CD4-positive, alpha-beta memory T cell (primary cell): Measurements from ENCODE around the gene RNF212. TPM values are rescaled to one million over a fixed set of nuclear protein-coding genes. Genes with fewer than 3 reads are reported as not detected.

Experiments
- CTCF ChIA-PET: fragments of 350-600 bp; sonication (Branson Sonifier 250); formaldehyde crosslinking; loops from one replicate; lab custom pipeline; 2021; ENCODE audit warnings: inconsistent platforms; ENCODE audit not compliant: partially characterized antibody; lab: Charles Lee
- POLR2A ChIA-PET: fragments of 350-600 bp; sonication (Branson Sonifier 250); formaldehyde crosslinking; loops from one replicate; lab custom pipeline; 2021; ENCODE audit not compliant: partially characterized antibody; lab: Charles Lee
- DNase-seq, 5 donors: peaks; one replicate each; pipeline versions ENCODE4 v3.0.0 to v3.0.0-alpha.2; 2020 to 2022; ENCODE audit warnings: mixed read lengths in 1 of 5
- H3K27ac ChIP-seq: one replicate; pipeline ENCODE4 v1.7.0; 2013; ENCODE audit warnings: low read depth, low read length
- H3K27me3 ChIP-seq: 2 replicates; pipeline ENCODE4 v1.7.0; 2013; ENCODE audit warnings: mild to moderate bottlenecking, low read length, moderate library complexity; ENCODE audit not compliant: insufficient read depth
- H3K36me3 ChIP-seq: 2 replicates; pipeline ENCODE4 v1.7.0; 2013; ENCODE audit warnings: mild to moderate bottlenecking, low read length, moderate library complexity; ENCODE audit not compliant: insufficient read depth
- H3K4me1 ChIP-seq: 2 replicates; pipeline ENCODE4 v1.7.0; 2013; ENCODE audit warnings: mild to moderate bottlenecking, low read length, moderate library complexity; ENCODE audit not compliant: insufficient read depth
- H3K4me3 ChIP-seq, 2 donors: one replicate each; pipeline ENCODE4 v1.7.0; 2013; ENCODE audit warnings: low read length in 2 of 2, mild to moderate bottlenecking in 1 of 2
- H3K9me3 ChIP-seq, 2 donors: one replicate each; pipeline ENCODE4 v1.7.0; 2013; ENCODE audit warnings: low read length in 2 of 2, control low read depth in 1 of 2; ENCODE audit not compliant: control insufficient read depth in 1 of 2
- H3K27ac Mint-ChIP-seq, 7 donors: one replicate each; pipeline ENCODE4 v1.8.0; 2020 to 2021; ENCODE audit warnings: mixed read lengths in 7 of 7, mild to moderate bottlenecking in 6 of 7, inconsistent platforms in 3 of 7, moderate library complexity in 3 of 7
- H3K27me3 Mint-ChIP-seq, 2 donors: one replicate each; pipeline ENCODE4 v1.8.0; 2020 to 2021; ENCODE audit warnings: mixed read lengths in 2 of 2
- H3K36me3 Mint-ChIP-seq, 2 donors: one replicate each; pipeline ENCODE4 v1.8.0; 2020 to 2021; ENCODE audit warnings: mixed read lengths in 2 of 2, inconsistent platforms in 1 of 2, mild to moderate bottlenecking in 1 of 2
- H3K4me1 Mint-ChIP-seq, 4 donors: one replicate each; pipeline ENCODE4 v1.8.0; 2020 to 2021; ENCODE audit warnings: mixed read lengths in 4 of 4, mild to moderate bottlenecking in 1 of 4
- H3K4me3 Mint-ChIP-seq, 8 donors: one replicate each; pipeline ENCODE4 v1.8.0; 2020 to 2021; ENCODE audit warnings: mixed read lengths in 8 of 8, mild to moderate bottlenecking in 7 of 8, moderate library complexity in 6 of 8, inconsistent platforms in 3 of 8
- H3K9me3 Mint-ChIP-seq, 8 donors: one replicate each; pipeline ENCODE4 v1.8.0; 2020 to 2021; ENCODE audit warnings: mixed read lengths in 8 of 8, mild to moderate bottlenecking in 5 of 8, inconsistent platforms in 3 of 8, moderate library complexity in 1 of 8
- intact Hi-C: fragments of 100-400 bp; cut with micrococcal nuclease; formaldehyde crosslinking; loops from one replicate; pipeline ENCODE4 v1.15.1; 2023
- polyA plus RNA-seq, 2 donors: library from polyadenylated mRNA; unstranded; fragments of 300-500 nt; fragmentation: Illumina TruSeq; gene quantifications; one replicate each; pipeline ENCODE4 v1.2.3, GENCODE V29; 2021
- total RNA-seq, 2 experiments: library from RNA; stranded (reverse); gene quantifications; one replicate each; pipeline ENCODE4 v1.2.3, GENCODE V29; 2021

RNF212 gene
- total and polyA plus RNA-seq, 4 experiments from 2014 or later = 2.3 to 4.2 (median 3.1) TPM

DNA sequence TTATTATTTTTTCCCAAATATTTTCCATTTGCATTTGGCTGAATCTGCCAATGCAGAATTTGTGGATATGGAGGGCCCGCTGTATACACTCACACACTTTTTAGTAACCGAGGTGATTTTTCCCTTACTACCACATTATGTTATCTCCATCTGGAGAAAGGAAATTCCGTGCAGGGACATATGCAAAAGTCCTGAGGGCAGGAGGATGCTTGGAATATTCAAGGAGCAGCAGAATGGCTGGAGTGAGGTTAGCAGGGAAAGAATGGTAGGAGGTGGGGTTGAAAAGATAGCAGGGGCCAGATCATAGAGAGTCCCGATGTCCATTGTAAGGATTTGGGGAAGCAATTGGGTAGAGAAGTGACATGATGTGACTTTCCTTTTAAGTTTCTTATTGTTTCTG is 11.5 kb upstream of the RNF212 start:
- H3K4me3 Mint-ChIP-seq = peak overlapping the region in 1 of 8 donors; percentile 9
- POLR2A ChIA-PET = no interaction called here
- no peak overlapping the region for H3K27ac Mint-ChIP-seq

GRCh38 chr4:1122505-1122904 is 9.1 kb upstream of the RNF212 start:
- H3K36me3 ChIP-seq = no peaks in the 10 kb centered on the region
- no peaks in the 10 kb centered on the region for H3K9me3 ChIP-seq
- intact Hi-C loops = no loop called here
- ChIA-PET POLR2A (no interaction called here), CTCF (interaction anchor here (3.0 kb wide), 1 partner anchor 9 kb away, joined by 17 read pairs; no protein-coding TSS in a partner anchor)
- H3K27me3 ChIP-seq = no peaks in the 10 kb centered on the region
- Mint-ChIP-seq H3K27ac (peak overlapping the region in 1 of 7 donors; percentile 13), H3K9me3 (peaks cover 0 to 1% (median 0%) of the 10 kb centered on the region in 8 donors), H3K4me3 (no peak overlapping the region), H3K36me3 (no peaks in the 10 kb centered on the region), H3K4me1 (no peaks in the 10 kb centered on the region), H3K27me3 (peaks cover 4 to 5% of the 10 kb centered on the region in 2 donors)
- no peak overlapping the region for H3K4me3 ChIP-seq
- no peaks in the 10 kb centered on the region for H3K4me1 ChIP-seq
- no peak overlapping the region for H3K27ac ChIP-seq
- DNase-seq = no peak

More for the DNA sequence above, 11.5 kb upstream of the RNF212 start:
- Histone ChIP-seq H3K27me3 (no peaks in the 10 kb centered on the region), H3K4me1 (no peaks in the 10 kb centered on the region), H3K36me3 (no peaks in the 10 kb centered on the region), H3K4me3 (no peak overlapping the region), H3K9me3 (no peaks in the 10 kb centered on the region), H3K27ac (no peak overlapping the region)
- intact Hi-C loops = no loop called here
- Mint-ChIP-seq H3K9me3 (peaks cover 0 to 1% (median 0%) of the 10 kb centered on the region in 8 donors), H3K27me3 (peaks cover 6 to 11% of the 10 kb centered on the region in 2 donors), H3K36me3 (no peaks in the 10 kb centered on the region), H3K4me1 (no peaks in the 10 kb centered on the region)
- no peak for DNase-seq
- CTCF ChIA-PET = no interaction called here

- no peaks in the 10 kb centered on the region for H3K27me3 ChIP-seq
- H3K4me3 Mint-ChIP-seq = no peak overlapping the region
- H3K9me3 Mint-ChIP-seq = no peaks in the 10 kb centered on the region
- ChIA-PET POLR2A (no interaction called here), CTCF (interaction anchor here (5.1 kb wide), 1 partner anchor 14 kb away, joined by 22 read pairs; no protein-coding TSS in a partner anchor)
- no peaks in the 10 kb centered on the region for H3K36me3 ChIP-seq
- no peak overlapping the region for H3K4me3 ChIP-seq
- H3K9me3 ChIP-seq = no peaks in the 10 kb centered on the region
- H3K4me1 Mint-ChIP-seq = peaks cover 0 to 2% (median 0%) of the 10 kb centered on the region in 4 donors
- no peak overlapping the region for H3K27ac ChIP-seq
- H3K36me3 Mint-ChIP-seq = no peaks in the 10 kb centered on the region
- no peaks in the 10 kb centered on the region for H3K4me1 ChIP-seq
- DNase-seq = no peak
- intact Hi-C loops = no loop called here
- peaks cover 10 to 12% of the 10 kb centered on the region in 2 donors for H3K27me3 Mint-ChIP-seq
- peak overlapping the region in 1 of 7 donors; percentile 8 for H3K27ac Mint-ChIP-seq
Measured at GRCh38 chr4:1116838-1117237, 3.5 kb upstream of the RNF212 start.

- no peaks in the 10 kb centered on the region for H3K9me3 Mint-ChIP-seq
- H3K4me1 Mint-ChIP-seq = peaks cover 0 to 6% (median 2%) of the 10 kb centered on the region in 4 donors
- no peak for DNase-seq
- no peak overlapping the region for H3K4me3 Mint-ChIP-seq
- CTCF ChIA-PET = interaction anchor here (5.1 kb wide), 1 partner anchor 15 kb away, joined by 22 read pairs; no protein-coding TSS in a partner anchor
- intact Hi-C loops = no loop called here
- no peaks in the 10 kb centered on the region for H3K9me3 ChIP-seq
- no peaks in the 10 kb centered on the region for H3K4me1 ChIP-seq
- H3K4me3 ChIP-seq = no peak overlapping the region
- no peaks in the 10 kb centered on the region for H3K36me3 ChIP-seq
- H3K27ac ChIP-seq = no peak overlapping the region
- POLR2A ChIA-PET = no interaction called here
- no peaks in the 10 kb centered on the region for H3K36me3 Mint-ChIP-seq
- H3K27me3 Mint-ChIP-seq = peaks cover 15 to 22% of the 10 kb centered on the region in 2 donors
- H3K27me3 ChIP-seq = peaks cover 6% of the 10 kb centered on the region
- H3K27ac Mint-ChIP-seq = no peak overlapping the region
Measured at GRCh38 chr4:1115528-1116293, 2.3 kb upstream of the RNF212 start.

DNA sequence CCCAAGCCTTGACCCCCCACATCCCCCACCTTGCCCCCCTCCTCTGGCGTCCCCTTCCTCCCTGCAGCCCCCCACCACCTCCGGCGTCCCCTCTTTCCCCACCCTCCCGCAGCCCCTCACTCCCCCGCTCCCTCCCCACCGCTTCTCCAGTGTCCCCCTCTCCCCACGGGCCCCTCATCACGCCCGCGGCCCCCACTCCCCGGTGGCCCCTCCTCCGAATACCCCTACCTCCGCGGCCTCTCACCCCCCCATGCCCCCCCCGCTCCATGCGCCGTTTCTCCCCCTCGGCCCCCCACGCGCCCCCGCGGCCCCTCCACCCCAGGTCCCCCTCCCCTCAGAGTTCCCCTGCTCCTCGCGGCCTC is 562 bp downstream of the RNF212 start:
- no peak overlapping the region for H3K27ac ChIP-seq
- no peak overlapping the region for H3K4me3 ChIP-seq
- ChIA-PET CTCF (no interaction called here), POLR2A (no interaction called here)
- H3K4me1 ChIP-seq = no peaks in the 10 kb centered on the region
- intact Hi-C loops = no loop called here
- Mint-ChIP-seq H3K9me3 (no peaks in the 10 kb centered on the region), H3K4me1 (peaks cover 0 to 6% (median 2%) of the 10 kb centered on the region in 4 donors), H3K4me3 (no peak overlapping the region), H3K36me3 (no peaks in the 10 kb centered on the region), H3K27ac (no peak overlapping the region), H3K27me3 (peaks cover 20 to 33% of the 10 kb centered on the region in 2 donors)
- no peaks in the 10 kb centered on the region for H3K9me3 ChIP-seq
- DNase-seq = no peak
- H3K36me3 ChIP-seq = no peaks in the 10 kb centered on the region
- peaks cover 8% of the 10 kb centered on the region for H3K27me3 ChIP-seq

- intact Hi-C loops = no loop called here
- Histone ChIP-seq H3K4me1 (no peaks in the 10 kb centered on the region), H3K36me3 (no peaks in the 10 kb centered on the region), H3K4me3 (no peak overlapping the region), H3K9me3 (no peaks in the 10 kb centered on the region), H3K27ac (no peak overlapping the region), H3K27me3 (peaks cover 8% of the 10 kb centered on the region)
- Mint-ChIP-seq H3K4me1 (peaks cover 0 to 6% (median 2%) of the 10 kb centered on the region in 4 donors), H3K27me3 (peaks cover 20 to 33% of the 10 kb centered on the region in 2 donors), H3K36me3 (no peaks in the 10 kb centered on the region), H3K4me3 (peak overlapping the region in 3 of 8 donors; percentile 34 to 62 (median 39)), H3K27ac (no peak overlapping the region), H3K9me3 (no peaks in the 10 kb centered on the region)
- DNase-seq = no peak
- ChIA-PET CTCF (no interaction called here), POLR2A (no interaction called here)
Measured at GRCh38 chr4:1112174-1112820, 1.1 kb downstream of the RNF212 start.

DNA sequence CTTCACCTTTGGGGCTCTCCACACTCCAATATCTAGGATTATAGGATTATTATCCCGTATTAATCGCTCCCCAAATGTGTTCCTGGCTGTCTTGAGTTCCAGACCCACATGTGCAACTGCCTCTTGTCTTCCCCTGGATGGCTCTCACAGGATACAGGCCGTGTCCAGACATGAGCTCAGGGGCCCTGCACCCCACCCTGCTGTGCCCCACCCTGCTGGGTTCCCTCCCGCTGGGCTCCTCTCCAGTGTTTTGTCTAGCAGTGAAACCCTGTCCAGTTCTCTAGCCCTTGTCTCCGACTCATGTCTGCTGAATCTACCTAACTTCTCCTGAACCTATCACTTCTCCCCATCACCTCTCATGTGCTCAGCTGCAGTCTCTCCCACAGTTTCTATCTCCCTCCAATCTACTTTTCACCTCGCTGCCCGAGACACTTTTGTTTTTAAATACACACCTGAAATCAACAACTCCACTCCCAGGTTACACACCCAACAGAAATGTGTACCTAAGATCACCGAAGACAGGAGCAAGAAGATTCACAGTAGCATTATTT is 2.0 kb downstream of the RNF212 start:
- Mint-ChIP-seq H3K9me3 (no peaks in the 10 kb centered on the region), H3K27ac (no peak overlapping the region), H3K4me3 (peak overlapping the region in 1 of 8 donors; percentile 8), H3K27me3 (peaks cover 19 to 31% of the 10 kb centered on the region in 2 donors), H3K4me1 (peaks cover 0 to 6% (median 2%) of the 10 kb centered on the region in 4 donors), H3K36me3 (no peaks in the 10 kb centered on the region)
- Histone ChIP-seq H3K9me3 (no peaks in the 10 kb centered on the region), H3K27me3 (peaks cover 8% of the 10 kb centered on the region), H3K4me1 (no peaks in the 10 kb centered on the region), H3K4me3 (no peak overlapping the region), H3K27ac (no peak overlapping the region), H3K36me3 (no peaks in the 10 kb centered on the region)
- ChIA-PET CTCF (no interaction called here), POLR2A (no interaction called here)
- intact Hi-C loops = no loop called here
- DNase-seq = no peak
